ENCODE measurements around the gene S100A7A.

The S100A7A gene

DNA sequence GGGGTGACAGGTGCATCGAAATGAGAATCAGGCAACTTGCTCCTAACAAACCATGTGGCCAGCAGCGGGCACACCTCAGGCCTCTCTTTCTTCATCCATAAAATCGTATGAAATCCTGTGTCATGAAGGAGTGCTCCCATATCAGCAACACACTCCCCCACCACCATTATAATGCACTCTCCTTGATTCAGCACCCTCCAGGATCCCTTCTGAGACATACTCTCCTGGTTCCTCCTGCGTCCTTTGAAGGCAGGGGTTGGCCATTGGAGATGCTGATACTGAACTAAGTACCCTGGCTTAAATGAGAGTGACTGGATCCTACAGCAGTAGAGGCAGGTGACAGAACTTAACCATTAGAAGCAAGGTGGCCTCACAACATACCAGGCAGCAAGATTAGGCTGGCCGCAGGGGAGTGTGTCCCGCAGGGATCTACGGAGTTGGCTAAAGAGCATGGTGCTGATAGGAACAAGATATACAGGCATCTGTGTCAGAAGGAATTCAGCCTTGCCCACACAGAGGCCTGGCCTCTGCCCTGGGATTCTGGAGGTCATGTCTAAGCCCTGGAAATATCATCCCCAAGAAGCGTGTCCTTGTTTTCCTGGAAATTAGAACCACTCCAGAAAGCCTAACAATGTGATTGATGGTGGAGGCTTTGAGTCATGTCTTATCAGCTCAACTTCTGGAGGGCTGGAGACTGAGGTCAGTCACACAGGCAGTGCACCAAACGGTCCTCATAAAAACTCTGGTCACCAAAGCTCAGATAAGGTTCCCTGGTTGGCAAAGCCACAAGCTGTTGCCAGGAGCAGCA is 16.8 kb downstream of the S100A7A start:
- H3K27me3 ChIP-seq (ENCODE audit: insufficient read depth, insufficient read length): no peaks in the 10 kb centered on the region
- no peaks in the 10 kb centered on the region for H3K4me1 ChIP-seq (ENCODE audit: insufficient read depth, insufficient read length)
- no peak overlapping the region for H3K9ac ChIP-seq (ENCODE audit: insufficient read length, low read depth)
- DNase-seq (ENCODE audit: low read depth, low spot score): no peak
- no peaks in the 10 kb centered on the region for H3K9me3 ChIP-seq (ENCODE audit: insufficient read depth, low read length)
- TF ChIP-seq SUZ12 (IDR thresholded peaks at IDR 0.05; ENCODE audit: extremely low read depth, insufficient read depth, insufficient read length): no peak
- no peak for TF ChIP-seq YY1 (IDR thresholded peaks at IDR 0.05; ENCODE audit: insufficient read depth, insufficient read length)
- no peak for TF ChIP-seq ZNF274 (IDR thresholded peaks at IDR 0.05; ENCODE audit: low read depth, low read length)
- H3K4me3 ChIP-seq (ENCODE audit: insufficient read length, low read depth): no peak overlapping the region
- no peaks in the 10 kb centered on the region for H3K36me3 ChIP-seq (ENCODE audit: insufficient read depth, insufficient read length, low read length)

DNA sequence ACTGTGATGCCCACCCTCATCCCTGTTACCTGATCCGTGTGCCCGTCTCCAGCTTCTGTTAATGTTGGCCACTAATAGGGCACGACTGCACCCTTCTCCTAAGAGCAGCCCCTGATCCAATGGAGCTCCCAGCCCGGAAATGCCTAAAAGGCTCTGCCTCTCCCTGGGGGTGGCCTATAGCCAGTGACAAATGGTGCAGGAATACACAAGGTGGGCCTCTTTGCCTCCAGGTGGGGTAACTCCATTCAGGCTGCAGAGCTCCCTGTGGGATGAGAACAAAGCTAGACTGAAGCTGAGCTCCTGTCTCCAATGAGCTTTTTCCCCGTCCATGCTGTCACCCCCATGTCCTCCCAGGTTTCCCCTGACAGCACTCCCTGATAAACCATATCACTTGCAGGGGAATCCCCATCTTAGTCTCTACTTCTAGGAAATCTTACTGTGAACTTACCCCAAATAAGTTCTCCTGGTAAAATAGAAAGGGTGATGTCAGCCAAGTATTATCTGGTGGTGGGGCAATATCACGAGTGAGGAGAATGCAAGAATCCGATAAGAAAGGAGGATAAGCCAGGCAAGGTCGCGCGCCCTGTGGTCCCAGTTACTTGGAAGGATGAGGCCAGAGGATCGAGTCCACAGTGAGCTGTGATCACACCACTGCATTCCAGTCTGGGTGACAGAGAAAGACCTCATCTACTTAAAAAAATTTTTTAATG is 18.6 kb downstream of the S100A7A start:
- no peak overlapping the region for H3K9ac ChIP-seq (ENCODE audit: insufficient read length, low read depth)
- no peak for DNase-seq (ENCODE audit: low read depth, low spot score)
- H3K4me1 ChIP-seq (ENCODE audit: insufficient read depth, insufficient read length): no peaks in the 10 kb centered on the region
- no peaks in the 10 kb centered on the region for H3K27me3 ChIP-seq (ENCODE audit: insufficient read depth, insufficient read length)
- H3K4me3 ChIP-seq (ENCODE audit: insufficient read length, low read depth): no peak overlapping the region
- H3K36me3 ChIP-seq (ENCODE audit: insufficient read depth, insufficient read length, low read length): no peaks in the 10 kb centered on the region
- TF ChIP-seq YY1 (IDR thresholded peaks at IDR 0.05; ENCODE audit: insufficient read depth, insufficient read length) (no peak), SUZ12 (IDR thresholded peaks at IDR 0.05; ENCODE audit: extremely low read depth, insufficient read depth, insufficient read length) (no peak), ZNF274 (IDR thresholded peaks at IDR 0.05; ENCODE audit: low read depth, low read length) (no peak)
- H3K9me3 ChIP-seq (ENCODE audit: insufficient read depth, low read length): no peaks in the 10 kb centered on the region

DNA sequence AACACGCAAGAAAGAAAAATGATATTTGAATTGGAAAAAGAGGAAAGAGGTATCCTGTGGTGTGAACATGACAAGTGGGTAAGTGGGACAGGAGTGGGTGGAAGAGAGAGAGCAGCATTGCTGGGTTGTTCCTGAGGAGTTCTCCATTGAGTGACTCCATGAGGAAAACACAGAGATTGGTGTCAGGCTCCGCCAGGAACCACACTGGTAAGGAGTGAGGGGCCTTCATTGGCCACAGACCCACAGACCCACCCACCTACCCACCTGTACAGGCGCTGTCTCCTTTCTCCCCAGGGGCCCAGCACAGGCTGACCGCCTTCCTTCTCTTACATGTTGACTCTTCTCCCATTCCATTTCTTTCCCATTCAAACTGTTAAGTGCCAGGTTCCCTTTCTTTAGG is 20.9 kb downstream of the S100A7A start:
- Histone ChIP-seq H3K9ac (ENCODE audit: insufficient read length, low read depth) (no peak overlapping the region), H3K36me3 (ENCODE audit: insufficient read depth, insufficient read length, low read length) (no peaks in the 10 kb centered on the region), H3K4me3 (ENCODE audit: insufficient read length, low read depth) (no peak overlapping the region), H3K9me3 (ENCODE audit: insufficient read depth, low read length) (no peaks in the 10 kb centered on the region), H3K27me3 (ENCODE audit: insufficient read depth, insufficient read length) (no peaks in the 10 kb centered on the region), H3K4me1 (ENCODE audit: insufficient read depth, insufficient read length) (no peaks in the 10 kb centered on the region)
- no peak for DNase-seq (ENCODE audit: low read depth, low spot score)
- TF ChIP-seq YY1 (IDR thresholded peaks at IDR 0.05; ENCODE audit: insufficient read depth, insufficient read length): no peak
- no peak for TF ChIP-seq SUZ12 (IDR thresholded peaks at IDR 0.05; ENCODE audit: extremely low read depth, insufficient read depth, insufficient read length)
- TF ChIP-seq ZNF274 (IDR thresholded peaks at IDR 0.05; ENCODE audit: low read depth, low read length): no peak

DNA sequence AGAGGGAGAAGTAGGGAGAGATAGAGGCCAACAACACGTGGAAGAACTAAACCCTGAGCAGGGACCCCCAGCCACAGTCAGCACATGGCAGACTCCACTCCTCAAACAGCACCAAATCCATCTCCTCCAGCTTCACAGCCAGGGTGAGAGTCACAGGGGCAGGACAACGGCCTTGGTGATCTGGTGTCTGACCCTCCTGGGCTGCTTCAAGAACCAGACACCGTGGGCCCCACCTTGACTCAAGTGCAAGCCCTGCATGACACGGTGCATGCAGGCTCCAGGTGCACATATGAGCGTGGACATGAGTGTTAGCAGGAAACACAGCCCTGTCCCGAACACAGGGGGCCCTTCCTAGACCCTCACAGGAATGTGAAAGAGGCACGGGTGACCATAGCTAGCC is 22.3 kb downstream of the S100A7A start:
- TF ChIP-seq SUZ12 (IDR thresholded peaks at IDR 0.05; ENCODE audit: extremely low read depth, insufficient read depth, insufficient read length): no peak
- no peak for TF ChIP-seq ZNF274 (IDR thresholded peaks at IDR 0.05; ENCODE audit: low read depth, low read length)
- TF ChIP-seq YY1 (IDR thresholded peaks at IDR 0.05; ENCODE audit: insufficient read depth, insufficient read length): no peak
- Histone ChIP-seq H3K36me3 (ENCODE audit: insufficient read depth, insufficient read length, low read length) (no peaks in the 10 kb centered on the region), H3K9ac (ENCODE audit: insufficient read length, low read depth) (no peak overlapping the region), H3K4me3 (ENCODE audit: insufficient read length, low read depth) (no peak overlapping the region), H3K4me1 (ENCODE audit: insufficient read depth, insufficient read length) (no peaks in the 10 kb centered on the region), H3K27me3 (ENCODE audit: insufficient read depth, insufficient read length) (no peaks in the 10 kb centered on the region), H3K9me3 (ENCODE audit: insufficient read depth, low read length) (peaks cover 6% of the 10 kb centered on the region; the same call in 1 of the 2 replicates)
- no peak for DNase-seq (ENCODE audit: low read depth, low spot score)

DNA sequence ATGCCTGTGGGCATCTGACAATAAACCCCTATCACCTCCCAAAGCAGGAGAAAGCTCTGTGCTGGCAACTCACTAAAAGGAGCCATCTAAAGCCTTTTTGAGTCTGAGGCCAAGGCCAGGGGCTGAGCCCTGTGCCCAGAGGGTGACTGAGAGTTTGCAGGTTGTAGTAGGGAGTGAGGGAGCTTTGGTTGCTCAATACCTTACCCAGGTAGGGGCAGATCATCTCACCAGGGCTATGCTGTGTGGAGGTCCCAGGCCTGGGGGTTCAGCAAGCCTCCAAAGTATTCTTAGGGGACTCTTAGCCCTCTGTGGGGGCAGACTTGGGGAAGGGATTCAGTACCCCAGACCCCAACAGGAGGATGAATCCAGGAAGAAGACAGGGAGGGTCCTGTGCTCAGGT is 23.0 kb downstream of the S100A7A start:
- no peaks in the 10 kb centered on the region for H3K27me3 ChIP-seq (ENCODE audit: insufficient read depth, insufficient read length)

DNA sequence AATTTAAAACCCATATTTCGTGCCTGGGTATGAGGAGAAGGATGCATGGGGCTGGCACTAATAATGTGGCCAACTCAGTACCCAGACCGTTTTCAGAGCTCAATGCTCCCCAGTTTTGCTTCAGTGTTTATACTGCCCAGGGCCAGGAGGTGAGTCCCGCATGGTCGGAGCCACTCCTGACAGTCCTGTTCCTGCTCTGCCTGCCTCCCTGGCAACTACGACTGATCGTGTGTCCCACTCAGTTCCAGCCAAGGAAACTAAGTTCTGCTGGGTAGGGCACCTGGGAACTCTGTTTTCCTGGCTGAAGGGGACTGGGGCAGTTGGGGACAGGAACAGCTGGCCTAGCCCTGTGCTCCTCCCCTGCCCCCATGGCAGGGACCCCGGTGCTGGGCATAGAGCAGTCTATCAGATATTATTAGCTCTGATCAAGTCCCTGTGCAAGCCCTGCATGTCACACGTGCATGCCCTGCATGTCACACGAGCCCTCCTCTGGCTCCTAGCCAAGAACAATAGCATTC is 25.0 kb downstream of the S100A7A start:
- no peaks in the 10 kb centered on the region for H3K27me3 ChIP-seq (ENCODE audit: insufficient read depth, insufficient read length)
- TF ChIP-seq SUZ12 (IDR thresholded peaks at IDR 0.05; ENCODE audit: extremely low read depth, insufficient read depth, insufficient read length) (no peak), YY1 (IDR thresholded peaks at IDR 0.05; ENCODE audit: insufficient read depth, insufficient read length) (no peak), ZNF274 (IDR thresholded peaks at IDR 0.05; ENCODE audit: low read depth, low read length) (no peak)

More for the DNA sequence above, 23.0 kb downstream of the S100A7A start:
- Histone ChIP-seq H3K4me3 (ENCODE audit: insufficient read length, low read depth) (no peak overlapping the region), H3K4me1 (ENCODE audit: insufficient read depth, insufficient read length) (no peaks in the 10 kb centered on the region), H3K9me3 (ENCODE audit: insufficient read depth, low read length) (peaks cover 6% of the 10 kb centered on the region; the same call in 1 of the 2 replicates), H3K9ac (ENCODE audit: insufficient read length, low read depth) (no peak overlapping the region), H3K36me3 (ENCODE audit: insufficient read depth, insufficient read length, low read length) (no peaks in the 10 kb centered on the region)
- DNase-seq (ENCODE audit: low read depth, low spot score): no peak
- TF ChIP-seq SUZ12 (IDR thresholded peaks at IDR 0.05; ENCODE audit: extremely low read depth, insufficient read depth, insufficient read length): no peak
- no peak for TF ChIP-seq YY1 (IDR thresholded peaks at IDR 0.05; ENCODE audit: insufficient read depth, insufficient read length)
- no peak for TF ChIP-seq ZNF274 (IDR thresholded peaks at IDR 0.05; ENCODE audit: low read depth, low read length)

DNA sequence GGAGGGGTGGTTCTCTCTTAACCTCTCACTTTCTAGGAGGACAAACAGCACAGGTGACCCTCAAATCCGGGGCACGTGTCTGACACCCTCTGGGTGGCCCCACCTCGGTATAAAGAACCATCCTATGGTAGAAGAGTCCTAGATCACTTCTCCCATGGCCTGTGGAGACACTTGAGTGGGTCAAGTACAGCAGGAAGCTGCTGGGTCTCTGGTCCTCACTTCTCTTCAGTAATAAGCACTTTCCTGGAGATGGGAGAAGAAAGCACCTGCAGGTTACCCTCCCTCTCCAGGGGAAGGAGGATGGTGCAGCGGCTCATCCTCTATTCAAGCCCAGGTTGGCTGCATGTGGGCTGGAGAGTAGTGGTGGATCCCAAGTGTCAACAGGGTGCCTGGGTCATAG is 27.2 kb downstream of the S100A7A start:
- Histone ChIP-seq H3K36me3 (ENCODE audit: insufficient read depth, insufficient read length, low read length) (no peaks in the 10 kb centered on the region), H3K4me3 (ENCODE audit: insufficient read length, low read depth) (no peak overlapping the region), H3K9ac (ENCODE audit: insufficient read length, low read depth) (no peak overlapping the region), H3K27me3 (ENCODE audit: insufficient read depth, insufficient read length) (no peaks in the 10 kb centered on the region), H3K9me3 (ENCODE audit: insufficient read depth, low read length) (peaks cover 6% of the 10 kb centered on the region; the same call in 1 of the 2 replicates), H3K4me1 (ENCODE audit: insufficient read depth, insufficient read length) (no peaks in the 10 kb centered on the region)
- DNase-seq (ENCODE audit: low read depth, low spot score): no peak
- TF ChIP-seq YY1 (IDR thresholded peaks at IDR 0.05; ENCODE audit: insufficient read depth, insufficient read length) (no peak), ZNF274 (IDR thresholded peaks at IDR 0.05; ENCODE audit: low read depth, low read length) (no peak), SUZ12 (IDR thresholded peaks at IDR 0.05; ENCODE audit: extremely low read depth, insufficient read depth, insufficient read length) (no peak)

More for the DNA sequence above, 25.0 kb downstream of the S100A7A start:
- no peaks in the 10 kb centered on the region for H3K36me3 ChIP-seq (ENCODE audit: insufficient read depth, insufficient read length, low read length)
- H3K4me3 ChIP-seq (ENCODE audit: insufficient read length, low read depth): no peak overlapping the region
- H3K9me3 ChIP-seq (ENCODE audit: insufficient read depth, low read length): peaks cover 6% of the 10 kb centered on the region; the same call in 1 of the 2 replicates
- no peak for DNase-seq (ENCODE audit: low read depth, low spot score)
- no peak overlapping the region for H3K9ac ChIP-seq (ENCODE audit: insufficient read length, low read depth)
- no peaks in the 10 kb centered on the region for H3K4me1 ChIP-seq (ENCODE audit: insufficient read depth, insufficient read length)

Data from NT2/D1 (cell line).